B cell (primary cell): ENCODE data around the gene ZBTB16. TPM values are rescaled to one million over a fixed set of nuclear protein-coding genes. Genes with fewer than 3 reads are reported as not detected.

Source experiments
- polyA plus RNA-seq: library from polyadenylated mRNA; depleted of rRNA; stranded (reverse); fragments of >200 nt; gene quantifications from 2 replicates; pipeline ENCODE4 v1.2.3, GENCODE V29; 2012
- total RNA-seq, 2 donors: library from RNA; stranded (reverse); fragments of 120-200 nt in 1 of 2; gene quantifications; 1 replicate in 1 of 2; 2 replicates in 1 of 2; pipeline versions ENCODE4 v1.2.3 to v1.2.4, GENCODE V29; 2013 to 2022

Gene ZBTB16
- total and polyA plus RNA-seq, 2 donors (not counting 1 experiment from before 2014, with no cell fraction given): 16.0 to 20.6 TPM

Other genes starting within 250 kb of the ZBTB16 start
- 104 and 112 TPM in 2 replicates for gene USP28, start 184.1 kb upstream of the ZBTB16 start, total RNA-seq
- gene USP28, start 184.1 kb upstream of the ZBTB16 start, polyA plus RNA-seq: 70.1 and 78.0 TPM in 2 replicates
- not detected in 2 replicates for gene HTR3B, start 154.9 kb upstream of the ZBTB16 start, total RNA-seq
- not detected in 2 replicates for gene HTR3B, start 154.9 kb upstream of the ZBTB16 start, polyA plus RNA-seq
- gene HTR3A, start 84.6 kb upstream of the ZBTB16 start, total RNA-seq: 13.8 and 16.1 TPM in 2 replicates
- gene HTR3A, start 84.6 kb upstream of the ZBTB16 start, polyA plus RNA-seq: 5.6 and 8.1 TPM in 2 replicates
- gene NNMT, start 236.7 kb downstream of the ZBTB16 start, total RNA-seq: not detected in 2 replicates
- not detected in 2 replicates for gene NNMT, start 236.7 kb downstream of the ZBTB16 start, polyA plus RNA-seq